HG03066 (cell line): ENCODE measurements around the gene COPS4.
"Not testable (repeated sequence)": the region's sequence is repeated elsewhere in the genome, so short reads cannot be mapped to it uniquely, and the experiment has no call there.

Experiments
- ATAC-seq: cut with Tn5 transposase; IDR thresholded peaks from one replicate; pipeline ENCODE4 v1.9.1; 2021; ENCODE audit warnings: low read depth; ENCODE audit not compliant: unreplicated experiment

The COPS4 gene

DNA sequence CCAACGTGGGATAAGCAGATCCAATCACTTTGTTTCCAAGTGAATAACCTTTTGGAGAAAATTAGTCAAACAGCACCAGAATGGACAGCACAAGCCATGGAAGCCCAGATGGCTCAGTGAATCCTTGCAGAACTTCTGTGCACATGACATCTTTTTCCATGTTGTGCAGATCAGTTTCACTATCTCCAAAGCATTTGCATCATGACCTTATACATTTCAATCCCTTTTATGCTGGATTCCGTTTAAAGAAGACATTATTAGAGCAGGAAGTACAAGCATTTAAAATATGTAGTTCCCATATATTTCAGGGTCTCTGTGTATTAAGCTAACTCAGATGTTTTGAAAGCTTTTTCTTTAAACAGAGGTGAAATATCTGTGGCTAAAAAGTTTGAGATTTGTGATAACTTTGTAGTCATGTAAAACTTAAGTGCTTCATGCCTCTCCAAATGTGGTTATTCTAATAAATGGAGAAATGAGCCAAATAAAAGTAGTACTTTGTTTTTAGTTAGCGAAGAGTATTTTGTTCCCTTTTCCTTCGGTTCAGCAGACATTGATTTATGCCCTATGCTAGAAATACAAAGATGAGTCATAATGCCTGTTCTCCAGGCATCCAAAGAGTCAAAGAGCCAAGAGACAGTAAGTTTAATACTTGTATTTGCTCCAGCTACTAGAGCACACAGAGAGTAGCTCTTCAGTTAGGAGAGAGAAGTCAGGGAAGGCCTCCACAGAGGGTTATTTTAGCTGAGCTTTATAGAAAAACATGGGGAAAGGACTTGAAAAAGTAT is 40.5 kb downstream of the COPS4 start:
- no peak for ATAC-seq

DNA sequence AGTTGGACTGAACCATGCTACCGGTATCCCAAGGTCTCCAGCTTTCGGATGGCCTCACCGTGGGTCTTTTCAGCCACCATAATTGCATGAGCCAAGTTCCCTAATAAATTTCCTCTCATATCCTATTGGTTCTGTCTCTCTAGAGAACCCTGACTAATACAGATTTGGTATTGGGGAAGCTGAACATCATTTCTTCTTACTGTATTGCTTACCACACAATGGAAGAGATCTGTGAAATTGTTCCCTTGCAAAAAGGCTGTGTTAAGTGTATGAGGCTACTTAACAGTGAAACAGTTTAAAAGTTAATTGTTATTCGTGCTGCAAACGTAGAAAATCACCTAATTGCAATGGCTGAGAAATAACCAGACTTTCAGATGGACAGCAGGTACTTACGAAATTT is 45.6 kb downstream of the COPS4 start:
- no peak for ATAC-seq

DNA sequence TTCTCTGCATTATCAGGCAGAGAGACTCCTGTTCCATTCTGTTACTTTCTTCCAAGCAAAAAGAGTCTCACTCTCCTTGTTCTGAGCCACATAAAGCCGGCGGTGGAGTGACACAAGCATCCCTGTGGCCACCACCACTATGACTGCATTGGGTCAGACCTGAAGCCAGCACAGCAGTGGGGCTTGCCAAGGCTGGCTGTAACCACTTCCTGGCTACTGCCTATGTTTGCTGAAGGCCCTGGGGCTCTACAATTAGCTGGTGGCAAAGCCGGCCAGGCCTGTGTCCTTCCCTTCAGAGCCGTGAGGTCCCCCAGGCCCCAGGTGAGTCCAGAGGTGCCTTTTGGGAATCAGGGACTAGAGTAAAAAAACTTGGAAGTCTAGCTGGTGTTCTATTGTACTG is 47.8 kb downstream of the COPS4 start:
- no peak for ATAC-seq

DNA sequence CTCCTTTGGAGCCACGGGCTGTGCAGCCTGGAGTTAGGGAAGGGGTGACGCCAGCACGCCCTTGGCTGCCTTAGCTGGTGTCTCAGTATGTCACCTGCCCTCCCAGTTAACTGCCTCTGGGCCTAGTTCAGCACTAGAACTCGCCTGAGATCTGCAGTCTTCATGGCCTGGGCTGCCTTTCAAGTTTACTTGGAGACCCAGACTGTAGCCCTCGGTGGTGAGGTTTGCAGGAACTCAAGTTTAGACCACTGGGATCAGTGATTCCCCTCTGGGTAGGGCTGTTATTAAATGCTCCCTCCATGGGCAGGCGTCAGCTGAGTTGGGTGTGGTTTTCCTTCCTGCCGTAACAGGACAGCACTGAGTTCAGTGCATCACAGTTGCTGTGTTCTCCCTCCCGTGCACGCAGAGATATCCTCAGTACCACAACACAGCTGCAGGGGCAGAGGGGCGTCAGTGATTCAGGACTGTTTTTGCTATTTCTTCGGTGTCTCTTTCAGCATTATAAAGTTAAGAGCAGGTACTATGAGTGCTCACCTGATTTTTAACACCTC is 49.0 kb downstream of the COPS4 start:
- no peak for ATAC-seq

DNA sequence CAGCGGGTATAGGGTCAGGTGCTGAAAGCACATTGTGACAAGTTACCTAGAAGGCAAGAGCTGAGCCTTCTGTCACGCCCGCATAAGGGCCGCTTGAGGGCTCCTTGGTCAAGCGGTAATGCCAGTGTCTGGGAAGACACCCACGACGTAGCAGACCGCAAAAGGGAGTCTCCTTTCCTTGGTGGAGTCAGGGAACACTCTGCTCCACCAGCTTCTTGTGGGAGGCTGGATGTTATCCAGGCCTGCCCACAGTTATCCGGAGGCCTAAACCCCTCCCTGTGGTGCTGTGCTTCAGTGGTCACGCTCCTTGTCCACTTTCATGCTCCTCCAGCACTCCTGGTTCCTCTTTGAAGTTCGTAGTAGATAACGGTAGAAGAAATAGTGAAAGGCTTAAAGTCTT is 50.0 kb downstream of the COPS4 start:
- not testable (repeated sequence) for ATAC-seq

DNA sequence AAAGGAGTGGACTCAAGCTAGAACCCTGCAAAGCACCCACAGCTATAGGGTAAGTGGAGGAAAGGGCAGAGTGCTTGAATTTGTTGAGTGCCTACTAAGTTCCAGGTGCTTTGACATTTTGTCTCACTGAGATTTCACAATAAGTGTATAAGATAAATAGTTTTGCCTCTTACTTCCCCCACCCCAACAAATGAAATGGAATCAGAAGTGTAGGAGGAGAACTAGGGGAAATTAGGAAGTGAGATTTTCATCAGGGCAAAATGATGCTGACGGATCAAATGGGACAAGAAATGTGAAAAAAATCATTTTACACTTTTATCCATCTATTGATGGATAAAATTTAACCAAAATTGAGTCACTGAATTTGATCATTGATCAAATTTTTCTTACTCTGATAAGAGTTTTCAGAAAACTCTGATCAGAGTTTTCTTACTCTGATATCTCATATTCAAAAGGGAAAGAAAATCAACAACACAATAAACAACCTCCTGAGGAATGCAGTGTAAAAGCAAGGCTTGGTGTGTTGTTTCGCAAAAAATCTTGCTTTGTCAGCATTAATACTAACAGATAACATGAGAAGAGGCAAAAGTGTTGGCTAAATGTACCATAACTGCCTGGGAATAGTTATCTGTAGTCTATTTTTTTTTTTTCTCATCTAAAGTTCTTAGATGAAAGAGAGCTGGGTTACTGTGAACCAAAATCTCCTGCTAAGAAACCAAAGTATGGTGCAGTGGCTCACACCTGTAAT is 54.6 kb downstream of the COPS4 start:
- no peak for ATAC-seq

DNA sequence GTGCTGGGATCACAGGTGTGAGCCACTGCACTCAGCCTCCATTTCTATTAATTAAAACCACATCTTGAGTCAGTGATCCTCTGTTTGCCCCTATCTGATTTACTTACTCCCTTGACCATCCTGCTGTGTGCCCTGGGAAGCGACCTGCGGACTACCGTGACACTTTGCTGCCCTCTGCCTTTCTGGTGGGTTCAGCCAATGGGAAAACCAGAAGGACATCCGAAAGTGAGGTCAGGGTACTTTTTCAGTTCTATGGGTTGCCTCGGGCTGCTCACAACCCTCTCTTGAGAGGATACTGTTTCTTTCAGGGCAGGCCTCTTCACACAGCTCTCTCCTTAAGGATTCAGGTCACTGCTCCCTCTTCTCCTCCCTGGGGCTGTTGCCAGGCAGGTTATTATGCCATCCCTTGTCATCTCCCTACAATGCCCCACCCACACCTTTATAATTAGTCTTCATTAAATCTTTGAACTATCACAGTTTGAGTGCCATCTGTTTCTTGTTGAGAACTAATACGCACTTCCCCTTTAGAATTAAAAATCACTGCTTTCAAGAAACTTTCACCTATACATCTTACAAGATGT is 58.2 kb downstream of the COPS4 start:
- ATAC-seq = no peak

DNA sequence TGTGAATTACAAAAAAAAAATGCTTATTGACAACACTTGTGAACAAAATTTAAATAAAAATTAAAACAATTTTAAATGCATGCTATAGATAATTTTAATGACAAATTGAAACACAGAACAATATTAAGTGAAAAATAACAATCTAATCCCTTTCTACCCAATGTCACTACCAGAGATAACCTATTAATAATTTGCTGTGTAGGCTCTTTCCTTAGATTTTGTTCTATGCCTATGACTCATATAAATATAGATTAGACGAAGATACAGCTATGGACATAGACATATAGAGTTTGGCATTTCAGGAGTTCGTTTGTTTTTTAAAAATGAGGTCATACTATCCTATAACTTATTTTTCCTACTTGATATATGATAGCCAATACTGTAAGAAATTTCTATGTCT is 61.4 kb downstream of the COPS4 start:
- no peak for ATAC-seq

DNA sequence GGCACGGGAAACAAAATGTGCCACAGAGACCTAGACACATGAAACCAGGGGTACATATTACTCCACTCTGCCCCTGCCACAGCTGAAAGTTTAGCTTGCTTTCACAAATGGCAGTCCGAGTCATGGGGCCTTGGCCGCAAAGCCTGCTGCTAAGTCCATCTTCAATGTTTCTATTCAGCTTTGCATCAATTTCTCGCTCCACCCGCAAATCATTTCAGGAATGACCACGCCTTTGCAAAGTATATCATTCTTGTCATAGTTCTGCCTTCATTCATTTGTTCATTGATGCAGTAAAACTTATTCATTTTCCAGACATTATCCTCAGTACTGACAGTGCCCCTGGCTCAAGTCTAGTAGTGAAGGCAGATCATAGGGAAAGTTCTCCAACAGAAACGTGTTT is 70.0 kb downstream of the COPS4 start:
- ATAC-seq = no peak

DNA sequence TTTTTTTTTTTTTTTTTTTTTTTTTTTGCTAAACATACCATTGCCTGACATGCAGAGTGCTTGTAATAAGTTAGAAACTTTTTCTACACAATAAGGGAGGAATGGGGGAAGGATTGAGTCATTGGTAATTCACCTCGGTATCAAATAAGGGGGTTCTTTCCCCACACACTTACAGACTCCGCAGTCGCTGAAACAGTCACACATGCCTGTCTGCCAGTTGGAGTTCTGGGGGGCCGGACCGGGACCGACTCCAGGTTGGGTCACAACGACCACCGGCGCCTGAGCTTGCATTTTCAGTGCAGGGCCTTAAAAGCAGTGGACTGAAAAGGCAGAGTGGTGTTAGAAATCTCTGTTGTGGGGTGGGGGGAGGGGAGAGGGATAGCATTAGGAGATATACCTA is 72.6 kb downstream of the COPS4 start:
- no peak for ATAC-seq

DNA sequence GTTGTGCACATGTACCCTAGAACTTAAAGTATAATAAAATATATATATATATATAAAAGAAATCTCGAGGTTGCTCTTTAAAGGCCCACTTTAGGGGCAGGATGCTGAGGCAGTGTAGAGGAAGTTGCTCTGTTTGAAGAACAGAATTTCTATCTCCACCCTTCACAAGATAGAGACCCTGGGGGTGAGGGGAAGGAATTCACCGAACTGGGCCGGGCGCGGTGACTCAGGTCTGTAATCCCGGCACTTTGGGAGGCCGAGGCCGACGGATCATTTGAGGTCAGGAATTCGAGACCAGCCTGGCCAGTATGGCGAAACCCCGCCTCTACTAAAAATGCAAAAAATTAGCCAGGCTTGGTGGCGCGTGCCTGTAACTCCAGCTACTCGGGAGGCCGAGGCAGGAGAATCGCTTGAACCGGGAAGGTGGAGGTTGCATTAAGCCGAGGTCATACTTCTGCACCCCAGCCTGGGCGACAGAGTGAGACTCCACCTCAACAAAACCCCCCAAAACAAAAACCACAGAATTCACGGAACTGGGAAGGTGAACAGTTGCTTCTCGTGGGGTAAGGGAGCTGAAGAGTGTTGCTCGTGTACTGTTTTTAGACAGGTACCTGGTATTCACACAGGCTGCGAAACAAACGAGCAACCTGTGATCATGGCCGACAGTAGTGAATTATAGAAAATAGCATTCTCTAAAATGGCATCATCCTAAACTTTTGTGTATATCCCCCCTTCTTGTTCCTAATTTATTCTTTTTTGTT is 73.3 kb downstream of the COPS4 start:
- ATAC-seq = no peak

DNA sequence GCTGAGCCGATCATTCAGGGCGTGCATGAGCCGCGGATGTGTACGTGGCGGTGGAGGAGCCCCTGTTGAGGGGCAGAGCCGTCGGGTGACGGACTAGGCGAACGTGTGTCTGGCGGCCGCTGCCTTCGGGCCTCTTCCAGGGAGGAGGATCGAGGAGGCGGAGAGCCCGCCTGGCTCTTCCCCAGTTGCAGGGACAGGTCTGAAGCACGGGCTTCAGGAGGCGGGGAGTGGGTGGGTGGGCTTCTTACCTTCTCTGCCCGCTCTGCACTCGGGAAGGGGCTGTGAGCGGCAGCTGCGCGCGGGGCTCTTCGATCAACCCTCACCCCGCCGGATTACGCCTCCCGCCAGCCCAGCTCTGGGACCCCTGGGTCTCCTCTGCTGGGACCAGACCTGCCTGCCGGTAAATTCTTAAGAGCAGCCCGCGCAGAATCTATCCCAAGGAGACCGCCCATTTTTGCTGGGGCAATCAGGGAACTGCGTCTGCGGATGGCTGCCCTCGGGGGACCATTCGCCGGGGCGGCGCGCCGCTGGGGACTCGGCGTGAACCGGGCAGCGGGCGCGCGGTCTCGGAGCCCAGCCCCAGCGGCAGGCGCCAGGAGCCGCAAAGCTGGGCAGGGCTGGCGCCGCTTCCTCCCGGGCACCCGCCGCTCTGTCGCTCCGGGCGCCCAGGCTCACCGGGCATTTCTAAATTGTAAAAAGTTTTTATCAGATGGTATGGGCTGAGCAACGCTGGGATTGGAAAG is 74.7 kb downstream of the COPS4 start:
- ATAC-seq = peak; percentile 5

DNA sequence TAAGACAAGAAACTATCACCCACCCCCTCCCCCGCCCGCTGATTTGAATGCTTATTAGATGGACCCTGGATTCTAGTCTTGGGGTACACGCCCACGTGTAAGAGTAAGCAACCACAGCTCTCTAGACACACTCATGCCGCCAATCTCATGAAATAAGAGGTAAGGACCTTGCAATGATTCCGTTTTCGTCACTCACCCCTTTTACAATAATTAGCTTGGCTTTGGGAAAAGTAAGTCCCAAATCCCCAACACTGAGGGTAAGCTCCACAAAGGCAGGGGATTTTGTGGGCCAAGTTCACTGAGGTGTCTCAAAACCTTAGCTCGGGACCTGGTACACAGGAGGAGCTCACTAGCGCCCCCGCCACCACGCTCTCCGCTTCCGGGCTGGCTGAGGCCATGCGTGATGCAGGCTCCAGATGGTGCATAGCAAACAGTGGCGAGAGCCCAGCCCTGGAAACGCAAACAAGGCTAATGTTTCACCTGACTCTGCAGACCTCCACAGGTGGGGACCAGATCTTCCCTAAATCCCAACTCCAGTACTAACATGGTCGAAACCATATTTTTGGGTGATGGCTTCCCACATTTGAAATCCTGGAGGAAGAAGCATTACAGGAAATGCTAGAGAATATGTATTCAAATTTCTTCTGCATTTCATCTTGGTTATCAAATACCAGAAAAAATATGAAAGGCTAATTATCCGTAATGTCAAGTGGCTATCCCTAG is 75.4 kb downstream of the COPS4 start:
- peak; percentile 51 for ATAC-seq

DNA sequence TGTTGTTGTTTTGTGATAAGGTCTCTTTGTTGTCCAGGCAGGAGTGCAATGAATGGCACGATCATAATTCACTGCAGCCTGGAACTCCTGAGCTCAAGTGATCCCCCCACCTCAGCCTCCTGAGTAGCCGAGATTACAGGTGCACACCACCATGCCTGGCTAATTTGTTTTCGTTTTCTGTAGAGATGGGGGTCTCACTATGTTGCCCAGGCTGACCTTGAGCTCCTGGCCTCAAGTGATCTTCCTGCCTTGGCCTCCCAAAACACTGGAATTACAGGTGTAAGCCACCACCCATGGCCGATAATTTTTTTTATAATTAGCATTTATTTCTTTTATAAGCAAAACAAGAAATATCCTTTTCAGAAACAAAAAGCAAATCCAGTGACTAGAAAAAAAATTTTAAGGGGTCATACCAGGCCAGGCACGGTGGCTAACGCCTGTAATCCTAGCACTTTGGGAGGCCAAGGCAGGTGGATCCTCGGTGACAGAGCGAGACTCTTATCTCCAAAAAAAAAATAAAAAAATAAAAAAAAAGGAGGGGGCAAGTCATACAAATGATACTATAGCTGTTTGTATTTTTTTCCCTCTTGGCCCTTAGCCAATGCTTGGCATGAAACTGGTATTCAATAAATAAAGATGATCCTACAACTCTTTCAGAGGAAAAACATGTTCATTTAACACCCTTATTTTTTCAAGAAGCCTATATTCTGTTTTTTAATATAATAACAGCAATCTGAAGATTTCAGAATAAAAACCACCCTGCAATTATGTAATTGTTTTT is 76.2 kb downstream of the COPS4 start:
- no peak for ATAC-seq

DNA sequence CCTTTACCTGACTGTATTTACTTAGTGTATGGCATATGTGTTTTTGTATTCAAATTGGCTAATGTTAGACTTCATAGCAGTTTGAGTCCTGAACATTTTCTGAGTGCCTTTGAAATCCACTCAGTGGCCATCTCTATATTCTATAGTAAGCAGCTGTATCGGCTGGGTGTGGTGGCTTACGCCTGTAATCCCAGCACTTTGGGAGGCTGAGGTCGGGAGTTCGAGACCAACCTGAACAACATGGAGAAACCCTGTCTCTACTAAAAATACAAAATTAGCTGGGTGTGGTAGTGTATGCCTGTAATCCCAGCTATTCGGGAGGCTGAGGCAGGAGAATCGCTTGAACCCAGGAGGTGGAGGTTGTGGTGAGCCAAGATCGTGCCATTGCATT is 76.8 kb downstream of the COPS4 start:
- not testable (repeated sequence) for ATAC-seq

DNA sequence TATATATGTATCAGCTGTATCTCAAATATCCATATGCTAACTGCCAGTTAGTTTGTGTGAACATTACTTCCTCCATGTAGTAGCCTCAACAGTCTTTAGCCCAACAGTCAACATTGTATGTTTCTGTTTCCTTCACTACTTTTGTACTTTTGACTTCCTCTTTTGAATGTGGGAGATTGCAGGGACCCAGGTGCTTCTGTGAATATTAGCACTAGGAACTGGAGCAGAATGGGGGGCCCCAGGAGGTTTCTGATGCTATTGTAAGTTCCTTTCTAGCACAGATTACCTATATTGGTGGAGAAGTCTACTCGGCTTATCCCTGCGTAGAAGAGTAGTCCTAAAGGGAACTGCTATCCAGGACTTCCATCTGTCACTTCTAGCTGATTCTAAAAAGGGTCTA is 77.2 kb downstream of the COPS4 start:
- ATAC-seq = peak; percentile 47

DNA sequence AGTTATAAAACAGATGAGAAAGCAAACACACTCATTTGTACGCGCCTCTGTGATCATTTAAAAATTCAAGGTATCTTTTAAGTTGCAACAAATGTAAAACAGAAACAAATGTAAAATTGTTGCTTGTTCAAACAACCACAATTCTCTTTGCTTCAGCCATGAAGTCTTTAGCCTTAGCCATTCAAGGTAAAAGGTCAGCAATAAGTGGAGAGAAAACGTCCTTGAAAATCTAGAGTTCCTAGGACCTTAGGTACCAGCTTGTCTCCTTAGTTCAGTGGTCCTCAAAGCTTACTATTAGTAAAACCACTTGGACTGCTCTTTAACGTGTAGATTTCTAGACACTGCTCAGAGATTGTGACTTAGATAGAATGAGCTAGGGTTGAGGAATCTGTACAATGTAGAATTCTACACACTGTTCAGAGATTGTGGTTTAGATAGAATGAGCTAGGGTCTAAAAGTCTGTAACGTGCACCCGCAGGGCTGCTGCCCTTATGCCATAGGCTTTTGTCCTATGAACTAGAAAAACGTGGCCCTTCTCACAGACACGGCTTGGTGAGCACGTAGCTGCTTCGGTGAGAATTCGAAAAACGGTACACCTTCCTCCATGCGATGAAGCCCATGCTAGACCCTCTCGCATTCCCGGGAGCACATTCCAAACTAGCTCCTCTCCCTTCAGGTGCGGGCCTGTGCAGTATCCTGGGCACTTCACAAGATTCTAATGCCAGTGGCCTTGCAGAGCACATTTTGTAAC is 77.9 kb downstream of the COPS4 start:
- ATAC-seq = no peak

DNA sequence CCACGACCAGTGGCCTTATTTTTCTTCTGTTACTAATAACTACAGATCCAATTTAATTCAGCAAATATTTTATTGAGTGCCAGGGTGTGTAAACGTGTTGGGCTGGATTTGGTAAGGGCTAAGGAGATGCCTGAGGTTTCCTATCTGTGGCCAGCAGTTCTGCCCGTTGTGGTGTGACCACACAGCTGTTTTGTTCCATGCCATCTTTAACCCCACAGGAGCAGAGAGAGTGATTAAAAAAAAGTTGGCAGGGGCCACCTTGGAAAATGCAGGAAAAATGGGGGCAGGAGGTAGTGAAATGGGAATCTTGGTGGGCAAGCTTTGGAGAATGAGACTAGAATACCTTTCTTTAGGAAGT is 78.4 kb downstream of the COPS4 start:
- ATAC-seq = no peak
